C4-2B (cell line): ENCODE measurements around the gene CXorf65.

Experiments used
- ZFX ChIP-seq: fragments of 450-650 bp; IDR thresholded peaks from 2 replicates; pipeline ENCODE4 v1.6.1; 2017
- TF ChIP-seq, protein P1 (sequence below): fragments of 450-650 bp; conservative IDR thresholded peaks from 2 replicates; pipeline ENCODE4 v1.5.1; 2017; ENCODE audit warnings: mild to moderate bottlenecking

DNA sequence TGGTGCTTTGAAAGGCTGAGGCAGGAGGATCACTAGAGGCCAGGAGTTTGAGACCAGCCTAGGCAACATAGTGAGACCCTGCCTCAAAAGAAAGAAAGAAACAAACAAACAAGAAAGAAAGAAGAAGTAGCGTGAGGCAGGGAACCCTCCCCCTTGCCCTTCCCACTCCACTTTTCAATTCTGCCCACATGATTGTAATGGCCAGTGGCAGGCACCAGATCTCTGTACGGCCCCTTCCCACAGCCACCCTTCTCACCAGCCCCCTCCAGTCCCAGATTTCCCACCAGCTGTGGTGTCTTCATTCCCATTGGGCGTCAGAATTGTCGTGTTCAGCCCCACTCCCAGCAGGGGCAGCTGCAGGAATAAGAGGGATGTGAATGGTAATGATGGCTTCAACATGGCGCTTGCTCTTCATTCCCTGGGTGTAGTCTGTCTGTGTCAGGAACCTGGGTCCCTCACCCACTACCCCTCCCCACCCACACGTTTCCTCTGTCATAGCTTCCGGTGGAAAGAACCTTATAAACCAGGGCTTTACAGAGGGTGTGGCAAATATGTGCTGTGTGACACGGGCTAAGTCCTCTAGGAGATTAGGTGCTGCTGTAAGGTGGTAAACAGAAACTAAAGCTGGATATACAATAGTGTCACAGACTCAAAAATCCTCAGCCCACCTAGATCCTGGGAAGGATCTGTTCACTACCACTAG is 4.8 kb upstream of the CXorf65 start, which contains the start of gene IL2RG:
- TF ChIP-seq, protein P1, sequence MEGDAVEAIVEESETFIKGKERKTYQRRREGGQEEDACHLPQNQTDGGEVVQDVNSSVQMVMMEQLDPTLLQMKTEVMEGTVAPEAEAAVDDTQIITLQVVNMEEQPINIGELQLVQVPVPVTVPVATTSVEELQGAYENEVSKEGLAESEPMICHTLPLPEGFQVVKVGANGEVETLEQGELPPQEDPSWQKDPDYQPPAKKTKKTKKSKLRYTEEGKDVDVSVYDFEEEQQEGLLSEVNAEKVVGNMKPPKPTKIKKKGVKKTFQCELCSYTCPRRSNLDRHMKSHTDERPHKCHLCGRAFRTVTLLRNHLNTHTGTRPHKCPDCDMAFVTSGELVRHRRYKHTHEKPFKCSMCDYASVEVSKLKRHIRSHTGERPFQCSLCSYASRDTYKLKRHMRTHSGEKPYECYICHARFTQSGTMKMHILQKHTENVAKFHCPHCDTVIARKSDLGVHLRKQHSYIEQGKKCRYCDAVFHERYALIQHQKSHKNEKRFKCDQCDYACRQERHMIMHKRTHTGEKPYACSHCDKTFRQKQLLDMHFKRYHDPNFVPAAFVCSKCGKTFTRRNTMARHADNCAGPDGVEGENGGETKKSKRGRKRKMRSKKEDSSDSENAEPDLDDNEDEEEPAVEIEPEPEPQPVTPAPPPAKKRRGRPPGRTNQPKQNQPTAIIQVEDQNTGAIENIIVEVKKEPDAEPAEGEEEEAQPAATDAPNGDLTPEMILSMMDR: no peak
- TF ChIP-seq ZFX: no peak
